Measurements from ENCODE around the gene TRAF2. TPM values are rescaled to one million over a fixed set of nuclear protein-coding genes. Genes with fewer than 3 reads are reported as not detected.
A peak's percentile ranks its signal among the peaks of the same experiment; 100 is the strongest.

TRAF2 gene
- total and polyA plus RNA-seq, 9 of the 15 experiments (the other 6 are each of a cell fraction or from before 2014, with no cell fraction given): 0.24 to 45.2 (median 18.0) TPM

DNA sequence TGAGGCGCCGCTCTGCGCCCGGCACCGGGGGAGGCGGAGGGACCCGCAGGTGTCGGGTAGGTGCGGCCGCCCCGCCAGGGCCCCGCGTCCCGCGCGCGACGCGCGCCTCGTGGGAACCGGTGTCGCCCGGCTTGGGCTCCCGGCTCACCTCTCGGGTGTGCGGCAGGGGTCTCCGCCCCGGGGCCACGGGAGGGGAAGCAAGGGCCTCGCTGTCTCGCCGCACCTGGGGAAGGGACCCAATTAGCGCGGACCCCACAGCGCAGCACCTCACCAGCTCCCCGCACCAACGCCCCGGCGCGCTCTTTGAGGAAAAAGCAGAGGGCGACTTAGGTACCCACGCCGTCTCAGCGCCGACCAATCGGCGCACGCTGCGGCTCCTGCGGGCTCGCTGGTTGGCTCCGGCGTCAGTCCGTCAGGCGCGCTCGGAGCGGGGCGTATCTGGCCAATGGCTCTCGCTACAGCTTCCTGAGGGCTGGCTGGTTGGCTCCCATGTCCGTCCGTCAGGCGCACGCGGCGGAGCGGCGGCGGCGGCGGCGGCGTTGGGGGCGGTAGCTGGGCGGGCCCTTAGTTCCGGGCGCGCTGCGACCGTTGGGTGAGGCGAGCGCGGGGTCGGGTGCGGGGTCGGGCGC is at the start of gene TRAF2 (continued):
- TF ChIP-seq REST (IDR thresholded peaks at IDR 0.05; ENCODE audit: borderline replicate concordance): peak; percentile 49
- TF ChIP-seq REST (CRISPR knock-in tag; IDR thresholded peaks at IDR 0.05; ENCODE audit: low read depth): peak; percentile 78; the same call in 1 of the 2 replicates
- no peak for TF ChIP-seq MLX (CRISPR knock-in tag; conservative IDR thresholded peaks at IDR 0.05)
- TF ChIP-seq, protein P1, sequence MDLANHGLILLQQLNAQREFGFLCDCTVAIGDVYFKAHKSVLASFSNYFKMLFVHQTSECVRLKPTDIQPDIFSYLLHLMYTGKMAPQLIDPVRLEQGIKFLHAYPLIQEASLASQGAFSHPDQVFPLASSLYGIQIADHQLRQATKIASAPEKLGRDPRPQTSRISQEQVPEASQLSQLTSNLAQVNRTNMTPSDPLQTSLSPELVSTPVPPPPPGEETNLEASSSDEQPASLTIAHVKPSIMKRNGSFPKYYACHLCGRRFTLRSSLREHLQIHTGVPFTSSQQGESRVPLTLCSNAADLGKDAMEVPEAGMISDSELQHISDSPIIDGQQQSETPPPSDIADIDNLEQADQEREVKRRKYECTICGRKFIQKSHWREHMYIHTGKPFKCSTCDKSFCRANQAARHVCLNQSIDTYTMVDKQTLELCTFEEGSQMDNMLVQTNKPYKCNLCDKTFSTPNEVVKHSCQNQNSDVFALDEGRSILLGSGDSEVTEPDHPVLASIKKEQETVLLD (IDR thresholded peaks at IDR 0.05): no peak
- TF ChIP-seq, protein P2, sequence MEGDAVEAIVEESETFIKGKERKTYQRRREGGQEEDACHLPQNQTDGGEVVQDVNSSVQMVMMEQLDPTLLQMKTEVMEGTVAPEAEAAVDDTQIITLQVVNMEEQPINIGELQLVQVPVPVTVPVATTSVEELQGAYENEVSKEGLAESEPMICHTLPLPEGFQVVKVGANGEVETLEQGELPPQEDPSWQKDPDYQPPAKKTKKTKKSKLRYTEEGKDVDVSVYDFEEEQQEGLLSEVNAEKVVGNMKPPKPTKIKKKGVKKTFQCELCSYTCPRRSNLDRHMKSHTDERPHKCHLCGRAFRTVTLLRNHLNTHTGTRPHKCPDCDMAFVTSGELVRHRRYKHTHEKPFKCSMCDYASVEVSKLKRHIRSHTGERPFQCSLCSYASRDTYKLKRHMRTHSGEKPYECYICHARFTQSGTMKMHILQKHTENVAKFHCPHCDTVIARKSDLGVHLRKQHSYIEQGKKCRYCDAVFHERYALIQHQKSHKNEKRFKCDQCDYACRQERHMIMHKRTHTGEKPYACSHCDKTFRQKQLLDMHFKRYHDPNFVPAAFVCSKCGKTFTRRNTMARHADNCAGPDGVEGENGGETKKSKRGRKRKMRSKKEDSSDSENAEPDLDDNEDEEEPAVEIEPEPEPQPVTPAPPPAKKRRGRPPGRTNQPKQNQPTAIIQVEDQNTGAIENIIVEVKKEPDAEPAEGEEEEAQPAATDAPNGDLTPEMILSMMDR (IDR thresholded peaks at IDR 0.05 in 2 of 3, conservative IDR thresholded peaks at IDR 0.05 in 1 of 3; ENCODE audit: insufficient read depth in 2 of 3, low read depth in 1 of 3, low read length in 3 of 3): peak in 2 of 3 experiments; percentile 0 to 9; a peak in 1 of 6 replicates
- no peak for TF ChIP-seq ZNF274 (IDR thresholded peaks at IDR 0.05; ENCODE audit: borderline replicate concordance, low read depth, low read length)
- no peak for TF ChIP-seq CUX1 (CRISPR knock-in tag; IDR thresholded peaks at IDR 0.05)
- peak; percentile 99 for TF ChIP-seq CTBP1 (IDR thresholded peaks at IDR 0.05; ENCODE audit: borderline replicate concordance)
- no peak for TF ChIP-seq ZNF77 (CRISPR knock-in tag; IDR thresholded peaks at IDR 0.05)
